GM19328 (cell line): ENCODE measurements around the gene ADPRHL1.
"Not testable (repeated sequence)": the region's sequence is repeated elsewhere in the genome, so short reads cannot be mapped to it uniquely, and the experiment has no call there.

Source experiments
- ATAC-seq: cut with Tn5 transposase; IDR thresholded peaks from one replicate; pipeline ENCODE4 v1.9.1; 2021; ENCODE audit warnings: mild to moderate bottlenecking, moderate library complexity; ENCODE audit not compliant: unreplicated experiment

Gene ADPRHL1

DNA sequence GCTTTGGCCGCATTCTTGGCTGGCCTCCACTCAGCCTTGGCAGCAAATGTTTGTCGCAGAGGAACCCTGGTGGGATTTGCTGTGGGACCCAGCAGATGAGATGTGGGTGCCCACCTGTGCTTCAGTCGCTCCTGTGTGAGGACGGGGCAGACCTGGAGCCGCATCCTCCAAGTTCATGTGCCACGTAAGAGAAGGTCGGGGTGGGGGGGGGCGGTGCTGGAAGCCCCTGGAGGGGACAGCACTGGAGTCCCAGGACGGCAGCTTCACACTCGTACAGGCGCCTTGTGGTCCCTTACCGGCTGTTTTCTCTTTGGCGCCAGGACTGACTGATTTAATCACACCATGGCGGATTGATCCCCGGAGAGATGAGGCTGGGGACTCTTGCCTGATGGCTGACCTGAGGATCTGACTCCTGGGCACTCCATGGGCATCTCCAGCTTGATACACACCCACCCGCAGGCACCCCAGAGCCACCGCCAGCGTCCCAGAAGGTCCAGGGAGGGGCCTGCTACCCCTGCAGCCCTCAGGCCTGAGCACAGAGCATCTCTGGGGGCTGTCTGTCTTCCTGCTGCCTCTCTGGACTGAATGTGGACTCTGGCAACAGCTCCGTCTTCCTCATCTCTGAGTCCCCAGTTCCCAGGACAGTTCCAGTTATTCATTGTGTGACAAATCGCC lies 79.3 kb downstream of the ADPRHL1 start:
- no peak for ATAC-seq

DNA sequence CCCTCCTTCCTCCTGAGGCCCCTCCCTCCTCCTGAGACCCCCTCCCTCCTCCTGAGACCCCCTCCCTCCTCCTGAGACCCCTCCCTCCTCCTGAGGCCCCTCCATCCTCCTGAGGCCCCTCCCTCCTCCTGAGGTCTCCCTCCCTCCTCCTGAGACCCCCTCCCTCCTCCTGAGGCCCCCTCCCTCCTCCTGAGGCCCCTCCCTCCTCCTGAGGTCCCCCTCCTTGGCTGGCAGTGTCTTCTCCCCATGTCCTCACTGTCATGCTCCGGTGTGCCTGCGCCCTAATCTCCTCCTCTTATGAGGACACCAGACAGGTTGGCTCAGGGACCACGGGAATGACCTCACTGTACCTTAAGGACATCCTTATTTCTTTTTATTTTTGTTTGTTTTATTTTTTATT lies 81.6 kb downstream of the ADPRHL1 start:
- not testable (repeated sequence) for ATAC-seq

DNA sequence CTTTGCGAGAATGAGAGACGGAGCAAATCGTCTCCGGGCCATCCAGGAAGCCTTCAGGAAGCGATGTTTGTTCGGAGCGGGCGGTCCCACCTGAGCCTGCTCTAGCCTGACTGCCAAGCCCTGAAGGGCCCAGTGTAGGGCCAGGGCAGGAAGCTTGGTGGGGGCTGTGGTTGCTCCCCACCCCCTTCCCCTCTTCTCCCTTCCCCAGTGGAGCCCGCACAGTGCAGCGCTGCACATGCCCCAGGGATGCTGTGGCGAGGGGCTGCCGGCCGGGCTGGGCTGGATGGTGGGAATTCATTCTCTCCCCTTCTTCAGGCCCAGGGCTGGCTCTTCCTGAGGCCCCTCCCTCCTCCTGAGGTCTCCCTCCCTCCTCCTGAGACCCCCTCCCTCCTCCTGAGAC lies 82.2 kb downstream of the ADPRHL1 start:
- ATAC-seq, result no peak

DNA sequence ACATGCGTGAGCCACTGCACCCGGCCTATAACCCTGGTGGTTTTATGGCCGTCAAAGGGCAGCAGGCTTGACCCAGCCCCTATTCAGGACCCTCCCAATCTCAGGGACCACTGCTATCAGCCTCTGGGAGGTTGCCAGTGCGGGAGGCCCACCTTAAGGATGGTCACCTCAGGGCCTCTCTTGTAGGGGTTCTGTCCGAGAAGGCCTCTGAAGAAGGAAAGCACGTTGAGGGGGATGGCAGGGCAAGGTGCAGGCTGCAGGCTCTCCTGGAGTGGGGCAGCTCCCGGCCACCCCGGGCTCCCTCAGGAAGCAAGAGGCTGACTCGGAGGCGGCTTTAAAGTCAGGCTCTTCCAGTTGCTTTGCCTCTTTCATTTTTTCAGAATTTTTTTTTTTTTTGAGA lies 83.4 kb downstream of the ADPRHL1 start:
- no peak for ATAC-seq

DNA sequence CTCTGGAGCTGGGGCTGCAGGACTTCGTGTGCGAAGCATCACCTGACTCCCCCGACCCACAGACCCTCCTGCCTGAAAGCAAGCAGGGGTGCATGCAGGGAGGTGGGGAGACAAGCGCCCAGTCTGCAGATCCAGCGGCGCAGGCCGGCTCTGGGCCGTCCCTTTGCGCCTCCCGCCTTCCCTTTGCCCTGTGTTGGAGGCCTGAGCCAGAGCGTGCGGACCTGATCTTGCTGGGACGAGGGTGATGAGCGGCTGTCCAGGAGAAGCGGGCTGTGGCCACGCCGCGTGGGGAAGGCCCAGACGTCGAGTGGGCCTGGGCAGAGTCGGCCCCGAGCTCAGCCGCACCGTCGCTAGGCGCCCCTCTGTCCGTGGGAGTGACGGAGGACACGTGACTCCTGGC lies 84.1 kb downstream of the ADPRHL1 start:
- ATAC-seq, result no peak

DNA sequence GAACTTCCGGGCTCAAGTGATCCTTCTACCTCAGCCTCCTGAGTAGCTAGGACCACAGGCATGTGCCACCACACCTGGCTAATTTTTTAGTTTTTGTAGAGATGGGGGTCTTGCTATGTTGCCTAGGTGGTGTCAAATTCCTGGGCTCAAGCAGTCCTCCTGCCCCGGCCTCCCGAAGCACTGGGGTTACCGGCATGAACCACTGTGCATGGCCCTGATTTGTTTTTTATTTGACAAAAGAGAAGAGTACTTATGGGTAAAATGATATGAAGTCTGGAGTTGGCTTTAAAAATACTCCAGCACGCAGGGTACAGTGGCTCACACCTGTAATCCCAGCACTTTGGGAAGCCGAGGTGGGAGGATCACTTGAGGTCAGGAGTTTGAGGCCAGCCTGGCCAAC lies 84.9 kb downstream of the ADPRHL1 start:
- ATAC-seq, result not testable (repeated sequence)

DNA sequence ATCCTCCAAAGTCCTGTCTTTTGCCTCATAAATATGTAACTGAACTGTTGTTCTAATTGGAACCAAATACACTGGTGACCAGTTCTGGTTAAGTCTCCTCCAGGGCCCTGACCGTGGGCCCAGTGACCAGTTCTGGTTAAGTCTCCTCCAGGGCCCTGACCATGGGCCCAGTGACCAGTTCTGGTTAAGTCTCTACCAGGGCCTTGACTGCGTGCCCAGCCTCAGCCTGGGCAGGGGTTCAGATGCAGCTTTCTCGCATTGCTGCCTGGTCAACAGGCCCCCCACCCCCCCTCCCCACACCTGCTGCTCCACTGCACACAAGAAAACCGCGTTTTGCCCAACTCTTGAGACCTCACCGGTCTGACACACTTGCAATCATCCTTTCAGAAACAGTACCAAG lies 85.5 kb downstream of the ADPRHL1 start:
- ATAC-seq, result no peak

DNA sequence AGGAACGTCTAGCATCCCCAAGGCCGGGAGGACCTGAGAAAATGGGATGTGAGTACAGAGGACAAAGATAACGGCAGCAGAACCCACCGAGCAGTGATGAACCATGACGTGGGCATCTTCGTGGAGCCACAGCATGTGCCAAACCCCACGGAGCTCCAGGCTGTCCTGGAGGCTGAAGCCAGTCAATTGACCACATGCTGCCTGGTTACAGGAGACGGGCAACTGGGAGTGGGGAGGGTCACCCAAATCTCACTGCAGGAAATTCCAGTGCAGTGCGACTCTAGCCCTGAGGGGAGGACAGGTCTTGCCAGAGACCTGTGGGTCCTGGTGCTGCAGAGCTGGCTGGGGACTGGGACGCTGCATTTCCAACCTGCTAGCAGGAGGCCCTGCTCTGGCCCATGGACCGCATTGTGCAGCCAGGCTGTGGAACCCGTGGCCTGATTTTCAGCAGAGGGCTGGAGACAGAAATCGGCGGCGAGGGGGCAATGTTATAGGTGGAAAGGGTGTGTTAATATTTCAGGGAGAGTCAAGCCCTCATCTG lies 86.2 kb downstream of the ADPRHL1 start:
- no peak for ATAC-seq

DNA sequence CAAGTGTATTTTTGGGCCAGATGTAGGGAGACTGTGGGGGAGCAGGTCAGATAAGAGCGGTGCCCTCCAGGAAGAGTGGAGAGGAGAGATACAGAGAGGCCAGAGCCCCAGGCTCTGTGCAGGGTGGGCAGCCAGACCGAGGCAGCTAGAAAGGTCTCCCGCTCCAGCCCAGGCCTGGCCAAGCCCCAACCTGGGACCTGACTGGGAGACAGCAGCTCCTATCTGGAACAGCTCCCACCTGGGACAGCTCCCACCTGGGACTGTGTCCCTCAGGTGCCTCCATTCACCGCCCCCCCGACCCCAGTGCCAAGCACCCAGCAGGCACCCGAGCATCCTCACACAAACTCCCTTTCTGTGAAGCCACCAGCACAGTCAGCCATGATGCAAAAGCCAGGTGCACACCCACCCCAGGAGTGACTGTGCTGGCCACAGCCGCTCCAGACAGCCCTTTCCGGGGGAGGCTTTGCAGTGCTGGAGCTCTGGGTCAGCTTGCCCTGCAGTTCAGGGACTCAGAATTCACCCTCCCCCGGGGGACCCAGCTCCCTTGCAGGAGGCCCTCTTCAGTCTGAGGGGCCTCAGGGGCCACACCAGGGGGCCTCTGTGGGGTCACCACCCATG lies 87.2 kb downstream of the ADPRHL1 start:
- ATAC-seq, result no peak

DNA sequence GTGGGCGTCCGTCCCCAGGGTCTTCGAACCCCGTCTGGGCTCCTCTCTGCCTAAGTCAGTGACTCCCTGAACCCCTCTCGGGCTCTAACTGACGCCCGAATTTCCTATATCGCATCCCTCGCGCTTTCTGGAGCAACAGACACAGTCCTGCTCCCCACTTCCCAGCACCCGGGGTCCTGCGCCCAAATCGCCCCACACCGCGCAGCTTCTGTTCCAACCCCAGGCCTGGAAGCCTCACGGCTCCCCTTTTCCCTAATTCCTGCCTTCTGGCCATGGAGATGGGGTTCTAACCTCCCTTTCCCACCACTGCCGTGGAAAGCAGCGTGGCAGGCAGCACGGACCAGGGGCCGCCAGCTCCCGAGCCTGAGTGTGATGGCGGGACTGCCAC lies 87.7 kb downstream of the ADPRHL1 start:
- no peak for ATAC-seq

DNA sequence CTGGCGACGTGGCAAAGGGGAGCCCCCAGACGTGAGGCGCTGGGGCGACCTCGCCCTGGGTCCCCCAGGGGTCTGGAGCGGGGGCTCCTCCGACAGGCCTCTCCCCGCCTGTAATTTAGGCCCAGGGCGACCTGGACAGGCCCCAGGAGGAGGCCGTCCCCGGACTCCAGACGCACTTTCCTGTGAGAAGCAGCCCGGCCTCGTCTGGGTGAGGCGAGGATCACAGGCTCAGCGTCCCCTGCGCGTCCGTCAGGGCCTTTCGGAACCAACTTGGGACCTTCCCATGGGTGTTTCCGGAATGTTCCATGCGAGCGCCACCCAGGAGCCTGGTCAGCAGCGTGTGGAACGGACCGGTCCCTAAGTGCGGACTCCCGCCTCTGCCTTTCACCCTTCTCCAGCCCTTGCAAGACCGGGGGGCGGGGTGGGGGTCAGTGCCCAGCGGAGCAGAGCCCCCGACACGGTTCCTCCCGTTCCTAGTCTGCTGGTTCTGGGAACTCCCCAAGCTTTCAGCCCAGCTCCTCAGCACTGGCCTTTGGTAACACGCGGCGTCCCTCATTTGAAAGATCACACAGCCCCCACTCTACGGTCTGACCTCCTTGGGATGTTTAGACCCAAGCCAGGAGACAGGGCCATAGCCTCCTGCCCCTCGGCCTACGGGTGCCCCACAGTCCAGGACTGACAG lies 88.2 kb downstream of the ADPRHL1 start:
- no peak for ATAC-seq

DNA sequence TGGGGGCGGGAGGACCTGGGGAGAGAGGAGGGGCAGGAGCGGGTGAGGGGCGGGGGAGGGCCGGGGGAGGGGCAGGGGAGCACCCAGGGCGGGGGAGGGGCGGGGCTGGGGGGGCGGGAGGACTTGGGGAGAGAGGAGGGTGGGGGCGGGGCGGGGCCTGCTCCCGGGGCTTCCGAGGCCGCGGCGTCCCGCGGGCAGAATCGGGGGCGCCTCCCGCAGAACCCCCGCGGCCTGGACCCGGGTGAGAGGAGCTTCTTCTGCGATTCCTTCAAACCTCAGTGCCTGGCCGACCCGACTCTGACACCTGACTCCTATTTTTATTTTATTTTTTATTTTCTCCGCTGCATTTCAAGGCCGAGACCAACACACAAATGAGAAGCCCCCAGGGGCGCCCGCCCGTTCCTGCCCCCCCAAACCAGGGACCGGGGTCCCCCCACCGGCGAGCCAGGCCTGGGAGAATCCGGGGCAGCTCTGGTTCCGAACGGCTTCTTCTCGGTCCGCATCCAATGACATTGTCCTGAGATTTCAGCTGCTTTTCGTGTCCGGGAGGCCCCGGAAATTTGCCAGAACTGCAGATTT lies 88.9 kb downstream of the ADPRHL1 start:
- ATAC-seq, result no peak

DNA sequence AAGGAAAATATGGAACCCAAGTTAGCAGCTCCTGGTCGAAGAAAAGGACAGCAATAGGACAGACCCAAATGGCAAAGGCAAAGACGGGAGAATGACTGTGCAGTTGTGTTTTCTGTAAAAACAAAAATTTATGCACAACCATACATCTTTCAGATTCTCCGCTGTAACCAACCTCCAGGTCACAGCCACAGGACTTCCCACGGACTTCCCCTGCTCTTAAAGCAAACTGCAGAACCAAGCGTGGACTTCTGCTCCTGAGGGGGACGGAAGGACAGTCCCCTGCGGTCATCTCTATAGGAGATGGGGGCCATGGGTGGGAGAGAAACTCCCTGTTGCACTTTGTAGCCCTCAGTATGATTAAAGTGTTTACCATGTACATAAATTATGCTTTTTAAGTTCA lies 91.9 kb downstream of the ADPRHL1 start:
- ATAC-seq, result no peak

DNA sequence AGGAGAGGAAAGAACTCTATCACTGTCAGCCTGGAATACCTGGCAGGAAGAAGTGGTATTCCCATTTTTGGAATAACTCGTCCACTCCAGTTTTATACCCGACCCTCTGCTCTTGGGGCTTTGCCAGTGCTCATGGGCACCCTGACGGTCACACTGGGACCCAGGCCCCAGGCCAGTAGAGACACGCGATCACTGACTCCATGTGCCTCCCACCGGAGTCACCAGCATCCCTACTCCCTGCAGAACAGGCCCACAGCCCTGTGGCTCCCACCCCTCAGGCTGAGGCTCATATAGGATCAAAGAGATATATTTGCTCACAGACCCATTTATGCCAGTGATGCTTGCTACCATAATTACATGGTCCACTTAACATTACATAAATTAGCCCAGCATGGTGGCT lies 92.8 kb downstream of the ADPRHL1 start:
- ATAC-seq, result no peak

DNA sequence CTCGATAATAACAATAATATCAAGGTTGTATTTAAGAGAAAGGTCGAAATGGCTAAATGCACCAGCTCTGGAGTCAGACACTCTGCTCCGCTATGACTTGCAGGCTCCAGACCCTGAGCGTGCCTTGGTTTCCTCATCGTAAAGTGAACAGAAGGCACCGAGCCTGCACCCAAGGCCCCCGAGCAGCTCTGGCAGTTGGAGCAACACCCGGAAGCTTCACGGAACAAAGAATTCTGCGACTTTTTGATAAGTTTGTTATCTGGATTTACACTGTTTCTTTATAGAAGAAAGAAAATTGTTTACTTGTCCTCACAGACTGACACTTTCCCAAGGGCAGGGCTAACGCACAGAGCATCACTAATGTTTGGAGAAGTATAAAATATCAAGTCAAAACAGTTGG lies 93.7 kb downstream of the ADPRHL1 start:
- no peak for ATAC-seq

DNA sequence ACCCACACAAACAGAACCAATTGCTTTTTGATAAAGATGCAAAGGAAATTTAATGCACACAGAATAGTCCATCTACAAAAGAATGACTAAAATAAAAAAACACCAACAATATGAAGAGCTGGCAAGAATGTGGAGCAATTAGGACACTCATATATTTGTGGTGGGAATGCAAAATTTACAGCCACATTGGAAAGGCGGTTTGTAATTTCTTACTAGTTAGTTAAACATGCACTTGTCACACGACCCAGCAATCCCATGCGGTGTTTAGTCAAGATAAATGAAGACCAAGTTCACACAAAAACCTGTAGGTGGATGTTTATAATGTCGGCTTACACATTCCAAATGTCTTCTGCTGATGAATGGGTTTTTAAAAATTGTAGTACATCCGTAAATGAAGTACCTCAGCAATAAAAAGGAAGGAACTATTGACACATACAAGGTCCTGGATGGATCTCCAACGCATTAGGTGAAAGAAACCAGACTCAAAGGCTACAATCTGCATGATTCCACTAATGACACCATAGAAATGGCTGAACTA lies 94.6 kb downstream of the ADPRHL1 start:
- ATAC-seq, result no peak

DNA sequence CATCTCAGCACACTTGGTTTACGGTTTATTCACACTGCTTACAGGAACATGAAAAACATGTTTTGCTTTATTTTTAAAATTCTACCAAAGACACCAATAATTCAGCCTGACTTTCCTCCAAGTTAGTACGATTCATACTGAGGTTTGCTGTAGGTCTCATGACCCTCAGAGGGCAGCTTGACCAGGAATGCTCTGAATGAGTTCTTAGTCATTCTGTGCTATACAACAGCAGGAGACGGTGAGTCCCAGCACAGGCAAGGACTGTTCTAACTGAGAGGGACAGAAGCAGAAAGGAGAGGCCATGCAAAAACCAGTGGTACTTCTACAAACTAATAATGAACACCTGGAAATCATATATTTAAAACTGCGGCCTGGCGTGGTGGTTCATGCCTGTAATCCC lies 95.8 kb downstream of the ADPRHL1 start:
- ATAC-seq, result no peak

DNA sequence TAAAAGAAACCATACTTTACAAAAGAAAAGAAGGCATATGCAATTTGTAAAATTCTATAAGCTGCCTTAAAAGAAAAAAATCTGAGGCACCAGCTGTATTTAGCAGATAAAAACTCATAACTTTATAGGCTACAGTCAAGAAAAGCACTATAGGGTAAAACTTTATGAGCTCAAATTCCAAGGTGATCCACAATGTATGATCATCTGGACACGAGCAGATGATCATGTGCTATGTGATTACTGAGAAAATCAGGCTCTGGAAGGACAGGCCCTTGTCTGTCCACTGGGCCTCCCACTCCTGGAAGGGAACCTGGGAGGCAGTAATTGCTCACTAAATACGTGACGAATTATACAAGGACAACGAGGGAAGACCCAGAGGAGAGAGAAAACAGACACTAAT lies 96.7 kb downstream of the ADPRHL1 start:
- no peak for ATAC-seq

DNA sequence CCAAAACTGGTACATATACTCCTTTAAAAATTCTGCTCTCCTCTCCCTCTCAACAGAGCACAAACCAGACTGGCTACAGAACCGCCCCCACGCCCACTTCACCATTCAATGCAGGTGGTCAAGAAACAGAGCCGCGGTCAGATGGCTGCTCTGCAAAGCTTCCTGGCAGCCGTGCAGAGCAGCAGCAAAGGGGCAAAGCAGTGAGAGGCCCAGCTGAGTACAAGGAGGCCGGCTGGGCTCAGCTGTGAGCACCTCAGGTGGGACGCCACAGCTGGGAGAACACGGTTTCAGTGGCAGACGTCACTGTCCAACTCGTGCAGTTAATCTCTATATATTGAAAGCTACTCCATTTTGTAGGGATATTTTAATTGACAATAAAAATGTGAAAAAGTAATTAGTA lies 97.7 kb downstream of the ADPRHL1 start:
- no peak for ATAC-seq

DNA sequence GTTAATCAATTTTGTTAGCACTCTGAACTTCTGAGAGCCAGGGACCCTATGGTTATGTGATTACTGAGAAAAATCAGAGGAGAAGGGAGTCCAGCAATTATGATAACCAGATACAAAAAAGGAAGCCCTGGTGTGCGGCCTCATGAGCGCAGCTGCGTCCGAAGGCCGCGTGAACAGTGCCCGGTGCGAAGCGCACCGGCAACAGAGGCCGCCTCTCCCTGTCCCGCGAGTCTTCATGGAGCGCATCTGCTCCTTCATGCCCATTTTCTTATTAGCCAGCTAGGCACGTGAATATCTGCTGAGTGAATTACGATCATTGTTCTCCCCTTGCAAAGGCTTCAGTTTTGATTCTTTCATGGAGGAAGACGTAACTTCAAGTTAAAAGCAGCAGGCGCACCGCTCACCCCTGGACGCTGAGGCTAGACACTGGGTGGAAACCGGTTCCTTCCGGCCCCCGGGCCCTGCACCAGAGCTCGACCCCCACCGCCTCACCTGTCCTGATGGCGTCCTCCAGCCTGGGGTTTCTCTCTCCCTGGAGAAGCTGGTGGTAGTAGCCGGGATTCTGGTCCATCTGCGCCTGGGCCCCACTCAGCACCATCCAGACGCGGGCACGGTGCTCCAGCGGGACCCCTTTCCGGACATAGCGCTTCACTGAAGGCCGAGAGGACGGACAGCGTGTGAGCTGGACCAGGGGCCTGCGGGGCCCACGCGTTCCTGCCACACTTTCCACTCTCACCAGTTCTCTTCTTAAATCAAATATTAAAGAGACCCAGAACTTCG lies 98.3 kb downstream of the ADPRHL1 start:
- no peak for ATAC-seq

DNA sequence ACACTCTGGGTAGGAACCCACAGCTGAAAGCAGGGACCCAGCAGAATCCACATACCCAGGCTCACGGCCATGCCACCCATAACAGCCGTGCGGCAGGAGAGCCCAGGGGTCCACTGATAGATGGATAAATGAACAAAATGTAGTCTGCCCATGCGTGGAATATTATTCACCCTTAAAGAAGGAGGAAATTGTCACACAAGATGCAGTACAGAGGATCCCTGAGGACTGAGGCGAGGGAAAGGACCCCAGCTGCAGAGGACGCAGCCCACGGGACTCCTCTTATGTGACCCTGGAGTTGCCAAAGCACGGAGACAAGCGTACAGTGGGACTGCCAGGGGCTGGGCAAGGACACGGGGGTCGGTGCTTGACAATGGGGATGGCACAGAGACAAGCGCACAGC lies 100.0 kb downstream of the ADPRHL1 start:
- ATAC-seq, result no peak
